Transverse colon (tissue), 4 donors: ENCODE data around the gene MINDY1. TPM values are rescaled to one million over a fixed set of nuclear protein-coding genes. Genes with fewer than 3 reads are reported as not detected.

Source experiments
- DNase-seq: peaks from one replicate; pipeline ENCODE4 v3.0.0-alpha.2; 2019
- H3K27ac ChIP-seq, 4 donors: fragments of 200-600 bp; sonication (generic); 2 replicates each; pipeline ENCODE4 v1.5.1; 2016 to 2018; ENCODE audit warnings: inconsistent platforms in 4 of 4
- H3K27me3 ChIP-seq: fragments of 200-600 bp; sonication (generic); 2 replicates; pipeline ENCODE4 v1.5.1; 2017; ENCODE audit warnings: inconsistent platforms
- H3K36me3 ChIP-seq, 4 donors: fragments of 200-600 bp; sonication (generic); 2 replicates each; pipeline ENCODE4 v1.5.1; 2017 to 2019; ENCODE audit warnings: inconsistent platforms in 4 of 4
- H3K4me1 ChIP-seq, 4 donors: fragments of 200-600 bp; sonication (generic); 2 replicates each; pipeline ENCODE4 v1.5.1; 2017 to 2020; ENCODE audit warnings: inconsistent platforms in 4 of 4
- H3K4me3 ChIP-seq, 4 donors: fragments of 200-600 bp; sonication (generic); 1 replicate in 1 of 4; 2 replicates in 3 of 4; pipeline versions ENCODE4 v1.5.1 to v1.6.1; 2017 to 2019; ENCODE audit warnings: inconsistent platforms in 4 of 4
- H3K9me3 ChIP-seq, 2 donors: fragments of 200-600 bp; sonication (generic); 2 replicates each; pipeline ENCODE4 v1.5.1; 2017 to 2019; ENCODE audit warnings: inconsistent platforms in 2 of 2
- EP300 ChIP-seq: sonication (generic); formaldehyde crosslinking; IDR thresholded peaks from one replicate; pipeline ENCODE4 v1.6.1; 2017; ENCODE audit warnings: antibody characterized with exemption, low read depth
- POLR2A ChIP-seq: fragments of 450-650 bp; IDR thresholded peaks from one replicate; pipeline ENCODE4 v1.6.1; 2016; ENCODE audit warnings: antibody characterized with exemption, mild to moderate bottlenecking, moderate library complexity
- POLR2AphosphoS5 ChIP-seq, 3 donors: sonication (generic); formaldehyde crosslinking; IDR thresholded peaks; one replicate each; pipeline ENCODE4 v1.6.1; 2016; ENCODE audit warnings: antibody characterized with exemption in 3 of 3
- WGBS, 2 donors: methylation state at CpG; one replicate each; pipeline ENCODE4 v1.1.5; 2018; ENCODE audit warnings: low coverage in 1 of 2; 5-methylcytosine and 5-hydroxymethylcytosine counted together
- in situ Hi-C, 4 donors: fragments of 200-750 bp; cut with MboI; loops; one replicate each; pipeline versions ENCODE4 v1.15.0 to v1.15.1; 2017; ENCODE audit warnings: low sequenced_read_pairs in 3 of 4, low pct_ligation_motif_present in 1 of 4, low pct_unique_long_range_greater_than_20kb in 1 of 4
- intact Hi-C: fragments of 100-400 bp; cut with DNase I; formaldehyde crosslinking; loops from one replicate; pipeline ENCODE4 v1.15.1; 2023; ENCODE audit warnings: low total_unique reads
- total RNA-seq, 4 donors: library from RNA; depleted of rRNA; stranded (reverse); fragments of >200 nt; gene quantifications; one replicate each; pipeline ENCODE4 v1.1.0, GENCODE V29; 2016
- TF ChIP-seq, protein P1 (sequence below), 5 experiments: fragments of 200-600 bp in 3 of 5; fragments of 450-650 bp in 2 of 5; sonication (generic) in 3 of 5; IDR thresholded peaks; 1 replicate in 2 of 5; 2 replicates in 3 of 5; pipeline ENCODE4 v1.5.1; 2016 to 2017; ENCODE audit warnings: antibody characterized with exemption in 5 of 5, inconsistent platforms in 3 of 5, mild to moderate bottlenecking in 2 of 5, moderate library complexity in 1 of 5

MINDY1 gene
- total RNA-seq, 4 donors from 2014 or later = 27.7 to 66.2 (median 54.8) TPM

DNA sequence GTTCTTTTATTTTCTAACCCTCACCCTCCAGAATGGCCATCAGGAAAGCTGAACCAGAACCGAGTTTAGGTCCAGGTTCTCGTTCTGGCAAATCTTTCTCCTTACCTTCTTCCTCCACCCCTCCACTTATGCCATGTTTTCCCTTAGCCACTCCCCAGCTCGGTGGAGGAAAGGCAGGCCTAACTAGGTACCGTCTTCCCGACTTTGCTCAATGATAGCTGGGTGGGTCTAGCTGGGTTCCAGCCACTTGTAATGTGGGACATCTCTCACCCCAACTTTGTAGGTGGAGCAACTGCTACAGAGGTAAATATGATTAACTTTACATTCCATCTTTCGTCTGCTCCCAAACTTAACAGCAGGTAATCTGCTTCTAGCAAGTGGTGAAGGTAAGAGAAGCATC, 30.3 kb upstream of the MINDY1 start:
- H3K9me3 ChIP-seq = no peaks in the 10 kb centered on the region
- no peaks in the 10 kb centered on the region for H3K4me1 ChIP-seq
- in situ Hi-C loops (loop anchor here in 1 of 4 donors (25.0 kb wide), 1 partner anchor 125 kb away; the partner anchor contains the start of genes LYSMD1, SCNM1 and TNFAIP8L2), intact Hi-C loops (no loop called here)
- TF ChIP-seq POLR2A = no peak
- TF ChIP-seq POLR2AphosphoS5 (IDR thresholded peaks at IDR 0.05) = no peak
- no peak for TF ChIP-seq EP300
- TF ChIP-seq, protein P1, sequence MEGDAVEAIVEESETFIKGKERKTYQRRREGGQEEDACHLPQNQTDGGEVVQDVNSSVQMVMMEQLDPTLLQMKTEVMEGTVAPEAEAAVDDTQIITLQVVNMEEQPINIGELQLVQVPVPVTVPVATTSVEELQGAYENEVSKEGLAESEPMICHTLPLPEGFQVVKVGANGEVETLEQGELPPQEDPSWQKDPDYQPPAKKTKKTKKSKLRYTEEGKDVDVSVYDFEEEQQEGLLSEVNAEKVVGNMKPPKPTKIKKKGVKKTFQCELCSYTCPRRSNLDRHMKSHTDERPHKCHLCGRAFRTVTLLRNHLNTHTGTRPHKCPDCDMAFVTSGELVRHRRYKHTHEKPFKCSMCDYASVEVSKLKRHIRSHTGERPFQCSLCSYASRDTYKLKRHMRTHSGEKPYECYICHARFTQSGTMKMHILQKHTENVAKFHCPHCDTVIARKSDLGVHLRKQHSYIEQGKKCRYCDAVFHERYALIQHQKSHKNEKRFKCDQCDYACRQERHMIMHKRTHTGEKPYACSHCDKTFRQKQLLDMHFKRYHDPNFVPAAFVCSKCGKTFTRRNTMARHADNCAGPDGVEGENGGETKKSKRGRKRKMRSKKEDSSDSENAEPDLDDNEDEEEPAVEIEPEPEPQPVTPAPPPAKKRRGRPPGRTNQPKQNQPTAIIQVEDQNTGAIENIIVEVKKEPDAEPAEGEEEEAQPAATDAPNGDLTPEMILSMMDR (IDR thresholded peaks at IDR 0.05) = no peak
- WGBS, 2 donors = 84 to 100% methylated on average over 2 to 6 of the region's 6 CpGs
- H3K27ac ChIP-seq = no peak overlapping the region
- peaks cover 0 to 20% (median 5%) of the 10 kb centered on the region in 4 donors for H3K36me3 ChIP-seq
- H3K27me3 ChIP-seq = no peaks in the 10 kb centered on the region
- no peak overlapping the region for H3K4me3 ChIP-seq
- DNase-seq = no peak

DNA sequence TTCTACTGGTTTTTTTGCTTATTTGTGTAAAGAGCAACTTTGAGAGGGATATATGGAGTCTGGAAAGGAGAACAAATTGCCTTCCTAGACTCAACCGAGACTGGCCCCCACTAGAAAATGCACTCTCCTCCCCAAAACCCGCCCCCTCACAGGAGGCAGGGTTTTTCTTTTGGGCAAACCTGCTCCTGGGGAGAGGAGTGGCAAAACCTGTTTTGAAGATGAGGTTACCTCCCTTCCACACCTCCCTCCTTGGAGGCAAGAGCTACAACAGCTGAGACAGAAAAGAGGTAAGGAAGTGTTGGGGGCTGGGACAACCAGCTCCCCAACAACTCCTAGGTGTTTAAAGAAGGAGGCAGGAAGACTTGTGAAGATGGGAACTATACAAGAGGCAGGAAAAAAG, 29.7 kb upstream of the MINDY1 start, which contains the start of gene BNIPL:
TSS of gene BNIPL (plus strand) at position 231 of the 400 bp plus-strand sequence. CDS start at position 371, 140 bp downstream.
- no peak for DNase-seq
- intact Hi-C loops = no loop called here
- H3K4me1 ChIP-seq = no peaks in the 10 kb centered on the region
- TF ChIP-seq EP300 = no peak
- no peak for TF ChIP-seq POLR2AphosphoS5 (IDR thresholded peaks at IDR 0.05)
- TF ChIP-seq, protein P1 (IDR thresholded peaks at IDR 0.05) = no peak
- TF ChIP-seq POLR2A = no peak
- WGBS, 2 donors = 39% methylated on average over 2 of the region's 2 CpGs; no CpG with 5 or more reads in 1 of the 2 donors
- in situ Hi-C loops = loop anchor here in 1 of 4 donors (25.0 kb wide), 1 partner anchor 126 kb away; the partner anchor contains the start of genes LYSMD1, SCNM1 and TNFAIP8L2
- H3K4me3 ChIP-seq = no peak within 1 kb of the TSS
- no peaks in the 10 kb centered on the region for H3K27me3 ChIP-seq
- H3K9me3 ChIP-seq = no peaks in the 10 kb centered on the region
- H3K27ac ChIP-seq = no peak within 1 kb of the TSS
- H3K36me3 ChIP-seq = peaks cover 0 to 21% (median 5%) of the 10 kb centered on the region in 4 donors

DNA sequence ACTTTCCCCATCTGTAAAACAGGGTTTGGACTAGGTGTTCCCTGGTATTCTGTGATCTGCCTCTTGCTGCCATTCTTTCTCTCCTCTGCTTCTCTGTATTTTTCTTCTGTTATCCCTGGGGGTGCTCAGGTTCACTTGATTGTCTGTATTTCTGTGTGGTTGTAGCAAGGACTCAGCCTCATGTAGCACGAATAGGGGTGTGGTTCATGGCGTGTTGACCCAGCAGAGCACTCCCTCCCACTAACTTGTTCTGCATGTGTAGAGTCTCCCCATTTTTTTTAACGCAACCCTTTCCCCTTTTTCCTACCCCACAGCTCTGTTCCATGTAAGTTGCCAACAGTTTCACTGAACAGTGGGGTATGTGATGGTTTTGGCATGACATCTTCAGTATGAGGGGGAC, 28.5 kb upstream of the MINDY1 start:
- H3K27me3 ChIP-seq = no peaks in the 10 kb centered on the region
- no peaks in the 10 kb centered on the region for H3K9me3 ChIP-seq
- H3K27ac ChIP-seq = no peak overlapping the region
- no peak for DNase-seq
- in situ Hi-C loops (loop anchor here in 1 of 4 donors (25.0 kb wide), 1 partner anchor 127 kb away; the partner anchor contains the start of genes LYSMD1, SCNM1 and TNFAIP8L2), intact Hi-C loops (no loop called here)
- no peak for TF ChIP-seq EP300
- TF ChIP-seq POLR2A = no peak
- TF ChIP-seq POLR2AphosphoS5 (IDR thresholded peaks at IDR 0.05) = no peak
- TF ChIP-seq, protein P1 (IDR thresholded peaks at IDR 0.05) = no peak
- H3K4me1 ChIP-seq = no peaks in the 10 kb centered on the region
- 87 to 100% methylated on average over 2 to 3 of the region's 3 CpGs for WGBS, 2 donors
- H3K36me3 ChIP-seq = peaks cover 0 to 21% (median 5%) of the 10 kb centered on the region in 4 donors
- H3K4me3 ChIP-seq = no peak overlapping the region

DNA sequence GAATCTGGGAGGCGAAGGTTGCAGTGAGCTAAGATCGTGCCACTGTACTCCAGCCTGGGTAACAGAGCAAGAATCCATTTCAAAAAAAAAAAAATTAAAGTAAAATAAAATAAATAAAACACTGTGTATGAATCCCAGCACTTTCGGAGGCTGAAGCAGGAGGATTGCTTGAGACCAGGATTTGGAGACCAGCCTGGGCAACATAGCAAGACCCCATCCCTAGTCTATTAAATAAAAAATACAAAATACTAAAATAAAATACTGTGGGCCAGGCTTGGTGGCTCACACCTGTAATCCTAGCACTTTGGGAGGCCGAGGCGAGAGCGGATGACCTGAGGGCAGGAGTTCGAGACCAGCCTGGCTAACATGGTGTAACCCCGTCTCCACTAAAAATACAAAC, 25.5 kb upstream of the MINDY1 start:
- no peak overlapping the region for H3K27ac ChIP-seq
- in situ Hi-C loops (loop anchor here in 1 of 4 donors (25.0 kb wide), 1 partner anchor 130 kb away; the partner anchor contains the start of genes LYSMD1, SCNM1 and TNFAIP8L2), intact Hi-C loops (no loop called here)
- H3K27me3 ChIP-seq = no peaks in the 10 kb centered on the region
- no peaks in the 10 kb centered on the region for H3K9me3 ChIP-seq
- H3K36me3 ChIP-seq = peaks cover 0 to 34% (median 12%) of the 10 kb centered on the region in 4 donors
- TF ChIP-seq POLR2A (no peak), POLR2AphosphoS5 (IDR thresholded peaks at IDR 0.05) (no peak), EP300 (no peak)
- TF ChIP-seq, protein P1 (IDR thresholded peaks at IDR 0.05) = no peak
- no peak overlapping the region for H3K4me3 ChIP-seq
- H3K4me1 ChIP-seq = no peaks in the 10 kb centered on the region
- WGBS, 2 donors = 98 to 100% methylated on average over 3 to 8 of the region's 8 CpGs
- no peak for DNase-seq
